AG08395 (cell line): Measurements from ENCODE around the gene HOXB8.

Experiments
- DNase-seq: peaks from one replicate; pipeline ENCODE4 v3.0.0; 2012; ENCODE audit warnings: mixed read lengths, low spot score

HOXB8 gene

GRCh38 chr17:48615047-48615962 is at the start of gene HOXB8:
HOXB8 (minus strand) TSS chr17:48615292; CDS start chr17:48614704, 588 bp downstream.
- no peak for DNase-seq

- no peak for DNase-seq
Measured at GRCh38 chr17:48663134-48663924, 48.2 kb upstream of the HOXB8 start.

GRCh38 chr17:48655913-48656312 is 40.8 kb upstream of the HOXB8 start:
- no peak for DNase-seq

- DNase-seq = no peak
Measured at GRCh38 chr17:48649741-48650140, 34.6 kb upstream of the HOXB8 start.

- no peak for DNase-seq
Measured at GRCh38 chr17:48647963-48648245, 32.8 kb upstream of the HOXB8 start.

GRCh38 chr17:48647103-48647962 is 32.2 kb upstream of the HOXB8 start:
- no peak for DNase-seq

- DNase-seq = no peak
Measured at GRCh38 chr17:48646183-48647102, 31.4 kb upstream of the HOXB8 start.

- DNase-seq = no peak
Measured at GRCh38 chr17:48645639-48646182, 30.6 kb upstream of the HOXB8 start.

- DNase-seq = no peak
Measured at GRCh38 chr17:48644910-48645557, 29.9 kb upstream of the HOXB8 start.

GRCh38 chr17:48644159-48644558 is 29.1 kb upstream of the HOXB8 start:
- DNase-seq = no peak

- no peak for DNase-seq
Measured at GRCh38 chr17:48643697-48644012, 28.6 kb upstream of the HOXB8 start.

- no peak for DNase-seq
Measured at GRCh38 chr17:48642843-48643696, 28.0 kb upstream of the HOXB8 start.

- no peak for DNase-seq
Measured at GRCh38 chr17:48642059-48642842, 27.2 kb upstream of the HOXB8 start.

- no peak for DNase-seq
Measured at GRCh38 chr17:48641541-48642058, 26.5 kb upstream of the HOXB8 start.

- no peak for DNase-seq
Measured at GRCh38 chr17:48640858-48641180, 25.7 kb upstream of the HOXB8 start.

GRCh38 chr17:48639982-48640857 is 25.1 kb upstream of the HOXB8 start:
- no peak for DNase-seq

GRCh38 chr17:48639136-48639535 is 24.0 kb upstream of the HOXB8 start:
- DNase-seq = no peak
